Activated T-helper 1 cell treated with anti-CD3 and anti-CD28 coated beads, Interleukin-2, amount 50 U/mL, for 16 hours (primary cell): ENCODE results near the gene NXPH4.

Source experiments
- DNase-seq, 2 donors: peaks; one replicate each; pipeline ENCODE4 v3.0.0-alpha.2; 2020; ENCODE audit warnings: low read depth in 1 of 2, low spot score in 1 of 2

Gene NXPH4

GRCh38 chr12:57230381-57231155 is 14.0 kb downstream of the NXPH4 start:
- DNase-seq: no peak

- no peak for DNase-seq
These were observed 14.9 kb downstream of the NXPH4 start for GRCh38 chr12:57231276-57232021.

- DNase-seq: no peak
These were observed 15.7 kb downstream of the NXPH4 start for GRCh38 chr12:57232156-57232756.

GRCh38 chr12:57233357-57234232 is 17.0 kb downstream of the NXPH4 start:
- DNase-seq: no peak

GRCh38 chr12:57234233-57234570 is 17.6 kb downstream of the NXPH4 start:
- DNase-seq: no peak

GRCh38 chr12:57234571-57235016 is 18.0 kb downstream of the NXPH4 start:
- no peak for DNase-seq

DNA sequence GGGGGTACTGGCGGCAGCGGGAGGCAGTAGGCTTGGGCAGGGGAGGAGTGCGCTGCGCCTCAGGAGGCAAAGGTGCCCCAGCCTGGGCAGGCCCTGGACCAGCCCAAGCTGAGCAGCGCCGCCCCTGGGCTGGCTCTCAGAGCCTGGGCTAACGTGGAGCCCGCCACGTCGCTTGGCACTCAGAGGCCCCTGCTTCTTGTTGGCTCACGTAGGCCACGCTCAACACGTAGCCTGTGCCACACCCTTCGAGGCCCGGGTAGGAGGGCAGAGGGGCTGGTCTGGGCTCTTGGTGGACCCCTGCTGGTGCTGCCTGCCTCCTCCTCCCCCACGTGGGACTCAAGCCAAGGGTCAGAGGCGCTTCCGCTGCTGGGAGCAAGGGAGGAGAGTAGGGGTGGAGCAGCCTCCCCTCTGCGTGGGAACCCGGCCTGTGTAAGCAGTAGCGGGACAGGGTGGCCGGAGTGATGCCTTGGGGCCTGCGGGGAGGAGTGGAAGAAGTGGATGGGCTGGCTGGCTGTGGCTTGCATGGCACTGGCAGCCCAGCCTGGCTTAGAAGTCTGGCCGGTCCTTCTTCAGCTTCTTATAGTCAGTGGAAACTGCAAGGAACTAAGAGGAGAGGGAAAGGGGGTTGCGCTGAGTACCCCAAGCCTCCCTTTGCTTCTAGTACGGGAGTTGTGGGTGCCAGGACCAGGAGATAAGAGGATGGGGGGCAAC is 18.6 kb downstream of the NXPH4 start:
- DNase-seq: no peak

GRCh38 chr12:57235728-57236131 is 19.1 kb downstream of the NXPH4 start:
- DNase-seq: no peak

GRCh38 chr12:57236201-57236924 is 19.8 kb downstream of the NXPH4 start:
- no peak for DNase-seq

DNA sequence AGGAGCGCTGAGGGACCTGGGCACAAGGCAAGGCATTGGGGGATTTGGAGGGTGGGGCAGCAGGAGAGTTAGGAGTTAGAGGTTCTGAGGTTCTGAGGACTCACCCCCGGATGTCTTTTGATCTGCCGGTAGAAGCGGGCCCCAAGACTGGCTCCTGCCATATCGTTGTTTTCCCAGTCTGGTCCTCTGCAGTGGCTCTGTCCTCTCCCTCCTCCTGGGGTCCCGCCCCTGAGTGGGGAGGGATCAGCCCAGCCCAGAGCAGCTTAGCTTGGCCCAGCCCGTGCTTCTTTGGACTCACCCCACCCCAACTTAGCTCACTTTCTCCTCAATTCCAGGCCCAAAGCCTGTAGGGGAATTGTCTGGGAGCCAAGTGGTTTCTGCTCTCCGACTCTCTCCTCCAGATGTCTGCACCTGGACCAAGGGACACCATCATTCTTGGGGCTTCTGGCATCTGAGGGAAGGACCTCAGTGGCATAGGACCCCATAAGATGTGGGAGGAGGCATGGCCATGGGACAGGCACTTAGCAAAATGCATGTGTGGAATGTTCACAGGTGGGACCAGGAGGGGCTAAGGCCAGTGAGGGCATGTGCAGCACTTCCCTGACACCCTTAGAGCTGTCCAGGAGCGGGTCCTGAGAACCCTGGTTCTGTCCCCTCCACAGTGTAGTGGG is 20.5 kb downstream of the NXPH4 start:
- DNase-seq: no peak

- no peak for DNase-seq
These were observed 21.0 kb downstream of the NXPH4 start for GRCh38 chr12:57237596-57237931.

- no peak for DNase-seq
These were observed 21.6 kb downstream of the NXPH4 start for GRCh38 chr12:57237932-57238853.

- peak; percentile 75 to 84 for DNase-seq
These were observed 22.4 kb downstream of the NXPH4 start for GRCh38 chr12:57238854-57239554.

GRCh38 chr12:57239587-57240065 is 23.0 kb downstream of the NXPH4 start:
- DNase-seq: no peak

DNA sequence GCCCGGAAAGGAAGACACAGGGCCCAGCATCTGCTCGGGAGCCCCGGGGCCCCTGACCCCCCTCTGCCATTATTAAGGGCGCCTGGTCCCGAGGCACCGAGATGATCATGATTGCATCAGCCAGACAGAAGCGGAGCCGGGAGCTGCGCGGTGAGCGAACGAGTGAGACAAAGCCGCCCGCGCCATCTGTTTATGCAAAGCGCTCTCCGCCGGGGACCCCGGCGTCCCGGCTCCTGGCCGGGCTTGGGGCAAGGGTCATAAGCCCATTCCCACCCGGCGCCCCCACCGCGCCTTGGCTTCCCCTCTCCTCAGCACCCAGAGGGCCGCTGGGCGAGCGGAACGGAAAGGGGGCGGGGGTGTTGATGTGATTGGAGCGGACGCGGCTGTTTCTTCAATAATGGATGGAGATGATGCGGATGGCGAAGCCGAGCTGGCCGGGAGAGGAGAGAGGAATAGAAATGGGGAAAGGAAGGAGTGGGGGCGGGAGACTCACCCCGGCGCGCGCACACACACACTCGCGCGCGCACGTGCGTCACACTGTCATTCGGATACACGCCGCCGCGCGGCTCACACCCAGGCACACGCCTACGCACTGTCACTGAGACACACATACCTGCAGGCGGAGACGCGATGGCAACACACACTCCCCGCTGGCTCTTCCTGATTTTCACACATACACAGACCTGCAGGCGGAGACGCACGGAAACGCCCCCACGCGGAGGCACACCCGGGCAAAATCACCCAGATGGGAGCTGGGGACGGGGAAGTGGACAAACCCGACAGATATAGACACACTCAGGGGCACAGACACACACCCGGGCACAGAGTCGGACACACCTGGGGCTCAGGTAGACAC is 23.7 kb downstream of the NXPH4 start:
- DNase-seq: peak in 1 of 2 donors; percentile 66

DNA sequence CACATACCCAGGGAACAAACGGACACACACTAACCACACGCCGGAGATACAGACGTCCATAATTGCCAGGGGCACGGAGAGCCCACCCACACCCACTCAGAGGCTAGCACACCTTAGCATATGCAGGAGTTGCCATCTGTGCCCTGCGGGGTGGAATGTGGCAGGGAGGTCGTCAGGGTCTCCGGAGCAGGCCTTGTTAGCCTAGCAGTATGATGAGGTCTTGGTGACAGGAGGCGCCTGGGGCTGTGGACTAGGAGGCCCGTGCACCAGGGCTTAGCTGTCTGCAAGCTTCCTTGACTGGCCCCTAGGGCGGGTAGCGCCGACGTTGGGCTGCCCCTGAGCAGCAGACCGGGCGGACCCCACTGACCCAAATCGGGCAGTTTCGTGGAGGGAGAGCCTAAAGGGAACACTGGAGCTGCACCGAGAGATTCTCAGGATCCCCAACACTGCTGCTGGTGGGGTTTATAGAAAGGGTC is 24.4 kb downstream of the NXPH4 start:
- no peak for DNase-seq
